ENCODE measurements around the gene DDX5.

GRCh38 chr17:64538508-64539130 lies 32.5 kb upstream of the DDX5 start:
- no peak for TF ChIP-seq CTCF (IDR thresholded peaks at IDR 0.05; ENCODE audit: low read length)
- TF ChIP-seq EZH2 (IDR thresholded peaks at IDR 0.05; ENCODE audit: borderline replicate concordance, low read length) = no peak
